ENCODE data around the gene SRSF4. TPM values are rescaled to one million over a fixed set of nuclear protein-coding genes. Genes with fewer than 3 reads are reported as not detected.
"Not testable (repeated sequence)": the region's sequence is repeated elsewhere in the genome, so short reads cannot be mapped to it uniquely, and the experiment has no call there.

The SRSF4 gene
- total RNA-seq, 1 donor, result 30.2 TPM

DNA sequence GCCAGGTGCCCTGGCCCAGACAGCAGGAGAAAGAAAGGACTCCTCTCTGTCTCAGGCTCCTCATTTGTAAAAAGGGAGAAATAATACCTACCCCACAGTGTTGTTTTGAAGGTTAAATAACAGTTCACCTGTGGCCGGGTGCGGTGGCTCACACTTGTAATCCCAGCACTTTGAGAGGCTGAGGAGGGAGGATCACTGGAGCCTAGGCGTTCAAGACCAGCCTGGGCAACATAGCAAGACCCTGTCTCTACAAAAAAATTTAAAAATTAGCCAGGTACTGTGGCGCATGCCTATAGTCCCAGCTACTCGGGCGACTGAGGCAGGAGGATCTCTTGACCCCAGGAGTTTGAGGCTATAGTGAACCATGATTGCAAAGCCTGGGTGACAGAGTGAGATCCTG is 55.5 kb downstream of the SRSF4 start:
- no peak for DNase-seq (ENCODE audit: low read depth in 2 of 3, low spot score in 2 of 3)

DNA sequence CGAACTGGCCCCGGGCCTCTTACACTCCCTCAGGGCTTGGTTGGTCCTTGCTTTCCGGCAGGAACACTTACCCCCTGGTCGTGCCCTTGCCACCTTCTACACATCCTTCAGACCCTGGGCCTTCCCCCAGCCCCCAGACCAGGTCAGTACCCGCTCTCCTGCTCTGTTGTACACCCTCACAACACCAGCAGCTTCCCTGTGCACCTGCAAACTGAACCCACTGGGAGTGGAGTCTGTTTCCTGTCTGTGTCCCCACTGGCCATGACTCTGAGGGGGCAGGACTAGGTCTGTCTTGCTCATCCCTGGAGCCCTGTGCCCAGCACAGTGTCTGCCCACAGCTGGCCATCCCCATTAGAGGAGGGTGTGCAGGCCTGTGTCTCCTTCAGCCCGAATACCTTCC is 55.9 kb downstream of the SRSF4 start:
- no peak for DNase-seq (ENCODE audit: low read depth in 2 of 3, low spot score in 2 of 3)

DNA sequence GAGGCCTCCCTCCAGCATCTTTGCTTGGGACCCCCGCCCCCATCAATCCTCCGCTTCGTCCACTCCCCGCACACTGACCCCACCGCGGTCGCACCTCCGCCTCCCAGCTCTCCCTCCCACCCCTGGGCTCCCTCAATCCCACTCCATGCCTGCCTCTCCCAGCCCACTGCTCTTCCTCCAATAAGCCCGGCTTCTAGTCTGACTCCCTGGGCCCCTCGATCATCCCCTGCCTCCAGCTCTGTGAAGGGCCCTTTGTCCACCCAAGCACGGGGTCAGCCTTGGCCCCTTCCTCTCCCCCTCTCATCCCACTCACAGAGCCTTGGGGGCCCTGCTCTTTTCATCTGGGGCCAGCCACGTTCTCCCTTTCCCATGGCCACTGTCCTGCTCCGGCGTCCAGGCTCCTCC is 56.5 kb downstream of the SRSF4 start:
- no peak for DNase-seq (ENCODE audit: low read depth in 2 of 3, low spot score in 2 of 3)

DNA sequence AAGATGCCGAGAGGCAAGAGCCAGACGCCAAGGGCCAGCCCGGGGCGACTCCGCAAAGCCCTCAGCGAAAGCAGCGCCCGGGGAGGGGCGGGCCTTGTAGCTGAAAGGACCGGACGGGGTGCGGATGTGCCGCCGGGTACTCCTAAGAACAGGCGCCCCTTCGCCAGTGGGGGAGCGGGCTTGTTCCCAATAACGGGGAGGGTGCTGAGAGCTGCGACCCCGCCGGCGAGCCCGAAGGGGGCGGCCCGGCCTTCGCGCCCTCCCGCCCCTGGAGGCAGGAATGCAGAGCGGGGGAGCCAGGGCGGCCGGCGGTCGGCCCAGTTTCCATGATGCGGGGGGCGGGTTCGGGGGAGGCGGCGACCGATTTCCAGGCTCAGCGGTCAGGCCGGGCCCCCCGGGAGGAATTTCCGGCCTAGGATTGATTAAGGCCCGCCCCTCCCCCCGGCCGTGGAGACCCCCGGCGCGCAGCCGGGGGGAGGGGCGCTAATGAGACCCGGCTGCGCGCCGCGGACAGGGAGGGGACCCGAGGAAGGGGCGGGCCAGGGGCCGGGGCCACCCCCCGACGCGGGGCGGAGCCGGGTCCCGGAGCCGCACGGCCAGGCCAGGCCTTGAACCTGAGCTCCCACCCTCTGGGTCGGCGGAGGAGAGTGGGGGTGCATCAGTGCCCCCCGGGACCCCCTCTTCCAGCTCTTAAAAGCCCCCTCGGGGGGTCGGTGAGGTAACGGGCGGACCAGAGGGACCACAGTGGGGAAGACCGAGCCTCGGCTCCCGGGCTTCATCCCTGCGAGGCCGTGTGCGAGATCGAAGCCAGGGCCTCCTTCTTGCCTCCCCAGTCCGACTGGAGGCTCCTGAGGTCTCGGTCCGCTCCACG is 57.1 kb downstream of the SRSF4 start:
- DNase-seq (ENCODE audit: low read depth in 2 of 3, low spot score in 2 of 3), result peak in 1 of 3 donors; percentile 46

DNA sequence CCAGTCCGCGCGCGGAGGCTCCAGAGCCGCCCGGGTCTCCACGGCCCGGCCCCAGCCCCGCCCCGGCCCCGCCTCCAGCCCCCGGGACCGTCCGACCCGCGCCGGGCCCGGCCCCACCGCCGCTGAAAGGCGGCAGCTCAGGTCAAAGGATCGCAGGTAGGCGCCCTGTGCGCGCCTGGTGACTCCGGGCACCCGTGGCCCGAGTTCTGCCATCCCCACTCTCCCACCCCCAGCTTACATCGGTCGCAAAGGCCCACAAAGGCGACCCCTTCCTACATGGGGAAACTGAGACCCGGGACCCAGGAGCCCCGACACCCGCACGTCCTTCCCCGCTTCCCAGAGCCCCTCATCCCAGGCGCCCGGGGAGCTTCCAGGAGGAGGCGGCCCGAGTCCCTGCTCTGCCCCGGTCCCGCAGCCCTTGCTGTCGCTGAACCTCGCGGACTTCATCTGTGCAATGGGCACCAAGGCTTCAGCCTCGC is 57.8 kb downstream of the SRSF4 start, which contains the start of gene TMEM200B:
Gene TMEM200B, minus strand, starts transcription at position 17 of the 479 bp plus-strand sequence. CDS start 2,075 bp downstream, outside the sequence.
- DNase-seq (ENCODE audit: low read depth in 2 of 3, low spot score in 2 of 3), result no peak

DNA sequence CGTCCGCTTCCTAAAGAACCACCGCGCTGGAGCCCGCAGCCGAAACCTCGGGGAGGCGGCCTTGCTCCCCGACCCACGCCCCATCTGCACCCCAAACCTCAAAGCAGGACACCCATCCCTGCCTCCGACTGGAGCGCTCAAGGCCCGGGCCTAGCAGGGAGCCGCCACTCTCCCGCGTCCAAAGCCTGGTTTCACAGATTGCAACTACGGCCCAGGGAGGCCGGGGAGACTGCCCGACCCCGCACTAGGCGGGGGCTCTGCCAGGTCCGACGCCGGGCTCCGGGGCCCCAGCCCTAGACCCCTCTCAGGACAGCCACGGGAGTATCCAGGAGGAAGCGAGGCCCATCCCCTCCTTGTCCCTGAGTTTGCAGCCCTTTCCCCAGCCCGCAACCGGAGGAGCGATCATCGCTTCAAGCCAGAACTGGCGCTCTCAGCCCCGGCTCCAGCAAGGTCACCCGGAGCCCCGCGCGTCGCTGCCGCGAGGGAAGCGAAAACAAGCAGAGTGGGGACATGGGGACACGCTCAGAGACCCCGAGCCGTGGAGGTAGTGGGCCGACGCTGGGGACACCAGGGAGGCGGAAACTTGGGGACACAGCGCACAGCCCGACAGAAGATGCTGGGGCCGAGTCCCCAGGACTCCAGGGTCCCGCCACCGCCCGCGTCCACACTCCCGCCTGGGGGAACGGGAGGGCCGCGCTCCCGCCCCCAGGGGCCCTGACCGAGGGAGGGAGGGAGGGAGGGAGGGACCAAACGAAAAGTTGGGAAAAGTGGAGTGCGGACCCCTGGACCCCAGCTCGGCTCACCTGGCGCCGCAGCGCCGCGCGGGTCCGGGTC is 58.4 kb downstream of the SRSF4 start:
- DNase-seq (ENCODE audit: low read depth in 2 of 3, low spot score in 2 of 3), result peak in 1 of 3 donors; percentile 34

DNA sequence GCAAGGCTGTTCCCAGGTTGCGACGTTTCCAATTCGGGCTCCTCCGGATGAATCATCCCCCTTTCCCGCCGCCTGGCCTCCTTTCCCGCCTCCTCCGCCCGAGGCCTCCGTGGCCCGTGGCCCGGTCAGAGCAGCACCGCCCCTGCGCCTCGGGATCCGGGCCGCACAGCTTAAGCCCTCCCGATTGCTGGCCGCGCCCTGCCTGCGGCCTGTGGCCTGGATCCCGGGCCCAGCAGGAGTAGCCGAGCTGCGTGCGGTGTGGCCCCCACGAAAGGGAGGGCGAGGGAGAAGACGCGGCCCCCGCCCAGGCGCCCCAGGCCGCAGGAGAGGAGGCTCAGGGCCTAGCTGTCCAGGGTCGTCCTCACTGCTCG is 59.0 kb downstream of the SRSF4 start:
- no peak for DNase-seq (ENCODE audit: low read depth in 2 of 3, low spot score in 2 of 3)

DNA sequence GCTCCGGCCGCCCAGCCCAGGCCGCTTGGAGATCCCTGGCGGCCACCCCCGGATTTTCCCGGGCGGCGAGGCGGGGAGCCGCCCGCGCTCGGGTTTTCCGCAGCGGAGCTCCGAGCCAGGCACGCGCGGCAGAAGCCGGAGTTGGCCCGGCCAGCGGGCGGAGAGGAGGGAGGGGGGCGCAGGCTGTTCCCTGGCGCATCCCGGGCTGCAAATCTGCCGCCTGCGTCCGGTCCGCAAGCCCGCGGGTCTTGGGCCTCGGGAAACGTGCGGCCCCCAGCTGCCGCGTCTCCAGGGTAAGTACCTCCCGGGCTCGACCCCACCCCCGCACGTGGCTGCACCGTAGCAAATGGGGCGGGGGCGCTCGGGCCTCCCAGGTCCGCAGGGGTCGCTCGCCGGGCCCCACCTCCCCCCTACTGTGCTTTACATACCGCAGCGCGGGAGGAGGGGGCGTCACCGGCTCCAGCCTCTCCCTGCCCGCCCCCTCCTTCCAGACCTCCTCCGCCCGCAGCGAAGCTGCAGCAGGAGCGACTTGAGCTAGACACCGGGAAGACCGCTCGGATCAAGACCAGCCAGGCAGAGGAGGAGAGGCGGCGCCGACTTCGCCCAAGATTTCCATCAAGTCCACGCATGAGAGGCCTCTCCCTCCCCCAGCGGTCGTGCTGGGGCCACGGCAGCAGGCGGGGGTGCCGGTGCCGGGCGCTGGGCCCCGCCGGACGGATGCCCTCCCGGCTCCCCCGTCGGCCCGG is 59.6 kb downstream of the SRSF4 start:
- DNase-seq (ENCODE audit: low read depth in 2 of 3, low spot score in 2 of 3), result no peak

DNA sequence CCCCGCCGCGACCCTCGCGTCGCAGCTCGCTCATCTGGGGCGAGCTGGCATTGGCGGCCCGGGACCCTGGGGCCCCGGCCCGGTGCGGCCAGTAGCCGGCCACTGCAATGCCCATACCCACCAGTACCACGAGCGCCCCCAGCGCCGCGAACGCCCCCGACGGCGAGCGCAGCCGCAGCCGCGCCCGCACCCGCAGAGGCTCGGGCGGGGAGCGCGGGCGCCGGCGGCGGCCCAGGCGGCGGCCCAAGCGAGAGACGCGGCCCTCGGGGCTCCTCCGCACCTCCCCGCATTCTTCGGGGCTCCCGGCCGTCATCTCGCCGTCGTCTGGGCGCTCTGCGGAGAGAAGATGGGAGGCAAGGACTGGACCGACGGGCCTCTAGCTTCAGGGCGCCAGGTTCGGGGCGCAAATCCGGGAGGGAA is 60.2 kb downstream of the SRSF4 start:
- peak in 1 of 3 donors; percentile 45 for DNase-seq (ENCODE audit: low read depth in 2 of 3, low spot score in 2 of 3)

DNA sequence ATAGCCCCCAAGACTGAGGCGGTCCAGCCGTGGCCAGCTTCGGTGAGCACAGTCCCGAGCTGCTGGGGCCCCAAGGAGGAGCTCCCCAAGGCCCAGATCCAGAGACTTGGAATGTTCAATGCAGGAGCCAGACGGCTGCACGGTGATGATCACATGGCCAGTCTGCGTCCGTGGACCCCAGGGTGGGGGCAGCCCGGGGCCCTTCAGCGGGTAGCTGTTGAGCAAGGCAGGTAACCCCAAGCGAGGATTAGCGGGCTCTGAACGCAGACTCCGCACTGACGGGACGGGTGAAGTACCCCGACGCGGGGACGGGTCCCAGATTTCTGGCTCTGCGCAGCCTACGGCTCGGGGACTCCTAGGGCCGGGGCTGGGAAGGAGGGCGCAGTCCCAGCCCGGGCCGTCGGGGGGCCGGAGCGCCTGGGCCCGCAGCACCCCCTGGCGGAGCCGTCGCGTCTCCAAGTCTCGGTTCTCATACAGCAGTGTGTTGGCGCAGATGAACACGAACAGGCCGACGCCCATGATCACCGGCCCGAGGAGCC is 60.7 kb downstream of the SRSF4 start:
- DNase-seq (ENCODE audit: low read depth in 2 of 3, low spot score in 2 of 3), result peak in 2 of 3 donors; percentile 76 to 77

DNA sequence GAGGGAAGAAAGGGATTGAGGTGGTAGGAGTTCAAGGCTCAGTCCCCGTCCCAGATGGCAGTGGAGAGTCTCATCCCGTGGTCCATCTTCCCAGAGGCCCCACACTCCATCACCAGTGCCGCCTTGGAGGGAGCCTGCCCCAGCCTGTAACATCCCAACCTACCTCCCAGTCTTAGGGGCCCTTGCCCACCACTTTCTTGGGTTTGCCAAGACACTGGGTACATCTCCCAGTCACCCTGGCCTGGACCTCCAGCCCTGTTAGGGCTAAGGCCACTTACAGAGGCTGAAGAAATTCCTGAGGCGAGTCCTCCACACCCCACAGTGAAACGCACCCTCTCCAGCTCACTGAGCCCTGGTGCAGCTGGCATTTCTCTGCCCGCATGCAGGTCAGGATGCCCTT is 61.3 kb downstream of the SRSF4 start:
- no peak for DNase-seq (ENCODE audit: low read depth in 2 of 3, low spot score in 2 of 3)

DNA sequence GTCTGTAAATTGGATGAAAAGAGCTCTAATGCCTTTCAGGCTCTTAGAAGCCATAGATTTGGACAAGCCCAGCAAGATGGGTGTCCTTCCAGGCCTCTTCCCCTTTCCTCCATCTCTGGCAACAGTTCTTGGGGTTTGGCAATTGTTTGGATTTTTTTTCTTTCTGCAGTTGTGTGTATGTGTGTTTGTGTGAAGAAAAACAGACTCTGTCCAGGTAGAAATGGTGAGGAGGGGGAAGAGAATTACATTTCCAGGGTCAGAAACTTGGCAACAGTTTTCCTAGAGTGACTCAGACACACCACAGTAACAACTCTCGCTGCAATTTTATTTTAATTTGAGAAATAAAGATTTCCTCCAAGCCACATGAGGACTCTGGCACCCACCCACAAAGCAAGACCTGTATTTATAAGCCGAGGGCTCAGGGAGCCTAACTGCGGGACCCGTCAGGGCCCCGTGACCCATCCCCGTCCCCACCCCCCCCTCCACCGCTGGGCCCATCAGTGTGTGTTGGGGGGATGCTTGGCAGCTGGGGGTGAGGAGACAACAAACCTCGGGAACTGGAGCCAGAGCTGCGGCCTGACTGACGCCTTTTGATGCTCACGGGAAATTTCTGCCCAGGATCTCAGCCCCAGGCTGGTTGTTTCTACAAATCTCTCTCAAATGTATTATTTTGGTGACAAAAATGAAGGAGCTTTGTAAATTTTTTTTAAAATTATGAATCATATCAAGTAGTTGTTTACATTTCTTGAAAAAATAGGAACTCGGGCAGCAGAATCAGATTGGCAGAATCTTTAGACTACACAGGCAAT is 62.4 kb downstream of the SRSF4 start:
- DNase-seq (ENCODE audit: low read depth in 2 of 3, low spot score in 2 of 3), result no peak

DNA sequence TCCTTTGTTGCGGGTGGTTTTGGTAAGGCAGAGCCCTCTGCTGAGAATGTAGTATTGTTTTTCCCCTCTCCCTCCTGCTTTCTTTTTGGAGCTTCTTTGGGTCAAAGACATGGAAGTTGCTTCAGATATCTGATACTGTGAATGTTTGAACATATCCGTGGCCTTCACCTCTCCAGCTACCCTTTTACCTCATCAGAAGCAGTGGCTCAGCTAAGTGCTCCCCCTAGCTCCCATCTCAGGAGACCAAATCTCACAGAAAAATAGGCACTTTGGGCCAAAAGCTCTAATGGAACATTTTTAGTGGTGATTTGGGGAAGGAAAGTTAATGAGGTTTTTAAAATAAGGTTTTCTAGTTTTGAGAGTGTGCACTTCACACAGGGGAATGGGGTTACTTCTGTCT is 64.3 kb downstream of the SRSF4 start:
- DNase-seq (ENCODE audit: low read depth in 2 of 3, low spot score in 2 of 3), result no peak

DNA sequence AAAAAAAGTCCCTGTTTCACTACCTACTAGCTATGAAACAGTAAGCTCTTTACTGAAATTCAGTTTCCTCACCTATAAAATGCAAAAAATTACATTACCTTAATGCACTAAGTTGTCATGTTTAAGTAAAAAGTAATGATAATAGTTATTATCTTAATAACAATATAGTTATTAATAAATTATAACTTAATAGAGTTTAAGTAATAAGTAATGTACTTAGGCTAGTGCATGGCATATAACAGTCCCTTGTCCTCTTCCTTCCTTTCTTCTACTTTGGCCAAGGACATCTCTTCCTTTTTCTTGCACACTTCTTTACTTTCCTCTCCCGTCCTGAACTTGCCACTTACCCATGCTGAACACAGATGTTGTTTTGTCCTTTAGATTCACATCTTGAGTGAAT is 67.0 kb downstream of the SRSF4 start:
- DNase-seq (ENCODE audit: low read depth in 2 of 3, low spot score in 2 of 3), result no peak

DNA sequence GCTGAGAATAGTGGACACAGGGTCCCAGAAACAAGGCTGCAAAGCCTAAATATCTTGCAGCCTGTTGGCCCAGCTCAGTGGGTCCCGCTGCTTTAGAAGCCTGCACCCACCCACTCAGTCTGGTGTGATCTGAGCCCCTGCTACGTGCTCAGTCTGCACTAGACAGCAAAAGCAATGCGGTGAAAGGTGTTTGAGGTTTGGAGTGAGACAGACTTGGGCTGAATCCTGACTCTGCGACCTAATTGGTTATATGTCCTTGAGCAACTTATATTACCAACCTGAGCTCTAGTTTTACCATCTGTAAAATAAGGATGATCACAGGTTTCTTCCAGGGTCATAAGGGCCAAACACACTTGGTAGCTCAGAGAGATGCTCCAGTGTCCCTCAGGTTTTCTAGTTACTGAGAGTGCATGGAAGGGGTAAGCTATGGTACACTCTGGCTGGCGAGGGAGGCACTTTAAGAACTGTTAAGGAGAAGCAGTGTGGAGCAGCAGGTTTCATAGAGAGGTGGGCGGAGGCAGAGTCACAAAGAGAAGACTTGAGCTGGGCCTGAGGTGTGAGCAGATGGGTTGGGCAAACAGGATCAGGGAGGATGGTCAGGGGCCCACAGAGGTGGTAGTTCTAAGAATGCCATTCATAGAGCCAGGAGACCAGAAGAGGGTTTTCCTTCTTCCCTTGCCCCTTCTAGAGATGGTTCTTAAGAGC is 68.1 kb downstream of the SRSF4 start:
- DNase-seq (ENCODE audit: low read depth in 2 of 3, low spot score in 2 of 3), result no peak

DNA sequence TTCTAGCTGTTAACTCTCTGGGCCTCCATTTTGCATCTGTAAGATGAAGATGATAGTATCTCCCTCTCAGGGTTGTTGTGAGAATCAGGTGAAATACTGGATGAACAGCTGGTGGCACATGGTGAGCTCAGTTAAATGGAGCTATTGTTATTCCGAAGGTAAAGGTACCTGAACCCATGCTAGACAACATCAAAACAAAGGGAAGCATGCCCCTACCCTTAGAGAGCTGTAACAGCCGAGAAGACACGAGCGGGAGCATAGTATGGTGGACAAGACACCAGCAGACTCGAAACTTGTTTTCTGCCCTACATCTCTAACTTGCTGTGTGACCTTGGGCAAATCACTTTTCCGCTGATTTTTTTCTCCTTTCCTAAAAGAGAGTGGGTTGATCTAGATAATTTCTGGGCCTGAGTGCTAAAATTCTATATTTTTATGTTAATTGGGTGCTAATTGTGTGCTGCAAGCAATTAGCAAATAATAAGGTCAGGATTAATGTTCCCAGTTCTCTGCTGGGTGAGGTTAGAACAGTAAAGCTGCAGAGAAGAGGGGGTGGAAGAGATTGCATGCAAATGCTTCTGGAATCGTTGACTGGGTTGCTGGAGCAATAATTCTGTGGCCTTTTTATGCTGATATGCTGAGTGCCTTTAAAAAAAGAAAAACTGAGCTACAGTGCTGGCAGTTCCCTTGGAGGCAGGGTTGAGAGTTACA is 68.8 kb downstream of the SRSF4 start:
- DNase-seq (ENCODE audit: low read depth in 2 of 3, low spot score in 2 of 3), result no peak

DNA sequence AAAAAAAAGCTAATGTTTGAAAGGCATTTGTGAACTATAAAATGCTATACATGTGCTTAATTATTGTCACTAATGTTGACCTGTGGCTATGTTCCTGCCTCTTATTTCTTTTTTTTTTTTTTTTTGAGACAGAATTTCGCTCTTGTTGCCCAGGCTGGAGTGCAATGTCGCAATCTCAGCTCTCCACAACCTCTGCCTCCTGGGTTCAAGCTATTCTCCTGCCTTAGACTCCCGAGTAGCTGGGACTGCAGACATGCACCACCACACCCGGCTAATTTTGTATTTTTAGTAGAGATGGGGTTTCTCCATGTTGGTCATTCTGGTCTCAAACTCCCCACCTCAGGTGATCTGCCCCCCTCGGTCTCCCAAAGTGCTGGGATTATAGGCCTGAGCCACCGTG is 73.7 kb downstream of the SRSF4 start:
- not testable (repeated sequence) for DNase-seq (ENCODE audit: low read depth in 2 of 3, low spot score in 2 of 3)

DNA sequence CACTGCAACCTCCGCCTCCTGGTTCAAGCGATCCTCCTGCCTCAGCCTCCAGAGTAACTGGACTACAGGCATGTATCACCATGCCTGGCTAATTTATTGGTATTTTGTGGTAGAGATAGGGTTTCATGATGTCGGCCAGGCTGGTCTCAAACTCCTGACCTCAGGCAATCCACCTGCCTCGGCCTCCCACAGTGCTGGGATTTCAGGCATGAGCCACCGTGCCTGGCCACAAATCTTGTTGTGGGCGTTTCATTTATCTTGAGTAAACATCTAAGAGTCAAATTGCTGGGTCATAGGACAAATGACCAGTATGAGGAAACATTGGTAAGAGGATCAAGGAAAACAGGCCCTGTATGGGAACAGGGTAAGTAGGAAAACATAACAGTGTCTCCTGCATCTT is 75.9 kb downstream of the SRSF4 start:
- no peak for DNase-seq (ENCODE audit: low read depth in 2 of 3, low spot score in 2 of 3)
